K562 (cell line): Measurements from ENCODE around the gene LRRC25. TPM values are rescaled to one million over a fixed set of nuclear protein-coding genes. Genes with fewer than 3 reads are reported as not detected.

Source experiments
- DDX20 ChIP-seq: fragments of 450-650 bp; IDR thresholded peaks from 2 replicates; pipeline ENCODE4 v1.6.1; 2016; ENCODE audit warnings: missing genetic modification characterization, low read depth, mild to moderate bottlenecking, missing compliant biosample characterization, moderate library complexity
- ESRRA ChIP-seq: fragments of 450-650 bp; IDR thresholded peaks from 2 replicates; pipeline ENCODE4 v1.6.1; 2014; ENCODE audit warnings: low read depth, mild to moderate bottlenecking, moderate library complexity, borderline replicate concordance
- EZH2 ChIP-seq: IDR thresholded peaks from 2 replicates; pipeline ENCODE4 v1.6.1; 2012; ENCODE audit warnings: low read depth, mild to moderate bottlenecking, inconsistent platforms, low read length, borderline replicate concordance
- NCOA2 ChIP-seq, 2 experiments: fragments of 450-650 bp; IDR thresholded peaks; 2 replicates each; pipeline ENCODE4 v1.6.1; 2018; ENCODE audit warnings: mild to moderate bottlenecking in 2 of 2, moderate library complexity in 1 of 2; ENCODE audit not compliant: partially characterized antibody in 2 of 2
- NELFE ChIP-seq: IDR thresholded peaks from 2 replicates; pipeline ENCODE4 v1.6.1; 2011; ENCODE audit warnings: mild to moderate bottlenecking; ENCODE audit not compliant: insufficient read depth, insufficient read length
- SMARCA5 ChIP-seq: fragments of 450-650 bp; IDR thresholded peaks from 2 replicates; pipeline ENCODE4 v1.6.1; 2016
- SNRNP70 ChIP-seq: fragments of 200-400 bp; formaldehyde crosslinking; optimal IDR thresholded peaks from 2 replicates; pipeline ENCODE3; 2017; ENCODE audit warnings: low read depth, low read length
- SPI1 ChIP-seq: IDR thresholded peaks from 2 replicates; pipeline ENCODE4 v1.6.1; 2011; ENCODE audit warnings: low read depth, low read length, control low read depth, borderline replicate concordance
- SRSF1 ChIP-seq: fragments of 200-400 bp; formaldehyde crosslinking; IDR thresholded peaks from 2 replicates; pipeline ENCODE4 v1.6.1; 2017; ENCODE audit warnings: mild to moderate bottlenecking, low read depth, low read length, moderate library complexity
- TEAD4 ChIP-seq, 2 experiments: sonication (generic) in 1 of 2; formaldehyde crosslinking in 1 of 2; IDR thresholded peaks; 2 replicates each; pipeline versions ENCODE4 v1.6.1 to v1.8.0; 2012 to 2022; ENCODE audit warnings: borderline replicate concordance in 1 of 2, inconsistent platforms in 1 of 2, low read length in 1 of 2, mild to moderate bottlenecking in 1 of 2, missing genetic modification reagents in 1 of 2
- TRIM28 ChIP-seq: fragments of 450-650 bp; IDR thresholded peaks from 2 replicates; pipeline ENCODE4 v1.6.1; 2017
- ZBTB43 ChIP-seq: sonication (generic); formaldehyde crosslinking; IDR thresholded peaks from 2 replicates; pipeline ENCODE4 v1.8.0; 2023; ENCODE audit warnings: mild to moderate bottlenecking, missing genetic modification reagents
- ZNF41 ChIP-seq: fragments of 250-450 bp; sonication (Bioruptor Pico); conservative IDR thresholded peaks from 2 replicates; pipeline ENCODE4 v1.4.0; 2020; ENCODE audit warnings: mild to moderate bottlenecking
- ZNF77 ChIP-seq: fragments of 250-450 bp; sonication (Bioruptor Pico); IDR thresholded peaks from 2 replicates; pipeline ENCODE4 v1.5.0; 2020
- polyA plus RNA-seq, 8 experiments: library from polyadenylated mRNA; depleted of rRNA in 4 of 8; stranded (reverse) in 5 of 8; unstranded in 3 of 8; fragments of >200 nt; fragmentation: Nextera tagmentation in 2 of 8; fragmentation: Illumina TruSeq in 1 of 8; extraction: Ambion mirVana in 2 of 8; extraction: Trizol in 1 of 8; gene quantifications; 2 replicates each; pipeline versions ENCODE4 v1.2.1 to v1.2.3, GENCODE V29; 2011 to 2014; ENCODE audit warnings: inconsistent platforms in 1 of 8, missing spikeins in 1 of 8
- total RNA-seq, 7 experiments: library from RNA; depleted of rRNA in 6 of 7; stranded (reverse); fragments of >200 nt in 6 of 7; fragmentation: Illumina TruSeq in 2 of 7; extraction: Trizol in 2 of 7; gene quantifications; 2 replicates each; pipeline versions ENCODE4 v1.2.1 to v1.2.3, GENCODE V29; 2011 to 2021; ENCODE audit warnings: low replicate concordance in 1 of 7
- TF ChIP-seq, protein P1 (sequence below): fragments of 450-650 bp; IDR thresholded peaks from 2 replicates; pipeline ENCODE4 v1.6.1; 2016; ENCODE audit warnings: antibody characterized with exemption

LRRC25 gene
- total and polyA plus RNA-seq, 9 of the 15 experiments (the other 6 are each of a cell fraction or from before 2014, with no cell fraction given), result 0.07 to 0.36 (median 0.10) TPM; not detected in 3

DNA sequence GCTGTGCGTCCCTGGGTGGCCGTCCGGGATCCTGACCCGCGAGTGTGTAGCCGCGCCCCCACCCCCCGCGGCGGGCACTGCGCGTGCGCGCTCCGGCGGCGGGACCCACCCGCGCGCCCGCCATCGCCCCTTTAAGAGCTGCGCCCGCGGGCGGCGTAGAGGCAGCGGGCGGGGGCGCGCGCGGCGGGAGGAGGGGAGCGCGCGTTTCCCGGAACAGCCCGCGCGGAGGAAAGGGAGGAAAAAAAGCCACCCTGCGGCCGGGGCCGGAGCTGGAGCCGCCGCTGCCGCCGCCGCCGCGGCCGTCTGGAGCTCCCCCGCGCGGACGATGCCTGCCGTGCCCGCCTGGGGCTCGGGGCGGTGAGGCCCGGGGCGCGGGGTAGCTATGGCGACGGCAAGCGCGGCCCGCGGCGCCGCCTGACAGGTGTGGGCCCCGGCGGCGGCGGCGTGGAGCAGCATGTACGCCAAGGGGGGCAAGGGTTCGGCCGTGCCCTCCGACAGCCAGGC lies 21.8 kb upstream of the LRRC25 start, which contains the start of gene SSBP4 (continued):
- TF ChIP-seq EZH2 (no peak), DDX20 (no peak), ZBTB43 (CRISPR knock-in tag) (0 out of 2 replicates have a peak, but pooled peaks have one; percentile 58), TRIM28 (no peak), NELFE (no peak), NCOA2 (IDR thresholded peaks at IDR 0.05; ENCODE audit: partially characterized antibody in 2 of 2) (no peak), ZNF41 (CRISPR knock-in tag) (no peak), ESRRA (peak; percentile 35; the same call in 1 of the 2 replicates), ZNF77 (CRISPR knock-in tag) (no peak), SNRNP70 (no peak), SRSF1 (no peak), SPI1 (no peak), SMARCA5 (no peak), TEAD4 (IDR thresholded peaks at IDR 0.05; ENCODE audit: low read length) (no peak), TEAD4 (CRISPR knock-in tag; IDR thresholded peaks at IDR 0.05; ENCODE audit: borderline replicate concordance) (peak; percentile 75; the same call in 1 of the 2 replicates)
- TF ChIP-seq, protein P1, sequence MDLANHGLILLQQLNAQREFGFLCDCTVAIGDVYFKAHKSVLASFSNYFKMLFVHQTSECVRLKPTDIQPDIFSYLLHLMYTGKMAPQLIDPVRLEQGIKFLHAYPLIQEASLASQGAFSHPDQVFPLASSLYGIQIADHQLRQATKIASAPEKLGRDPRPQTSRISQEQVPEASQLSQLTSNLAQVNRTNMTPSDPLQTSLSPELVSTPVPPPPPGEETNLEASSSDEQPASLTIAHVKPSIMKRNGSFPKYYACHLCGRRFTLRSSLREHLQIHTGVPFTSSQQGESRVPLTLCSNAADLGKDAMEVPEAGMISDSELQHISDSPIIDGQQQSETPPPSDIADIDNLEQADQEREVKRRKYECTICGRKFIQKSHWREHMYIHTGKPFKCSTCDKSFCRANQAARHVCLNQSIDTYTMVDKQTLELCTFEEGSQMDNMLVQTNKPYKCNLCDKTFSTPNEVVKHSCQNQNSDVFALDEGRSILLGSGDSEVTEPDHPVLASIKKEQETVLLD, result no peak
